H1 (cell line): ENCODE data around the gene SLC7A11. TPM values are rescaled to one million over a fixed set of nuclear protein-coding genes. Genes with fewer than 3 reads are reported as not detected.

Source experiments
- CTCF ChIA-PET: fragments of 300-600 bp; sonication (Branson Sonifier 250); formaldehyde crosslinking; loops from one replicate; lab custom pipeline; 2021; ENCODE audit not compliant: partially characterized antibody; lab: Charles Lee
- POLR2A ChIA-PET: fragments of 300-600 bp; sonication (Branson Sonifier 250); formaldehyde crosslinking; loops from one replicate; lab custom pipeline; 2021; ENCODE audit warnings: inconsistent platforms; ENCODE audit not compliant: partially characterized antibody; lab: Charles Lee
- DNase-seq, 2 experiments: peaks; one replicate each; pipeline versions ENCODE4 v3.0.0 to v3.0.0-alpha.2; 2010 to 2022; ENCODE audit warnings: low spot score in 2 of 2, low read depth in 1 of 2, mixed read lengths in 1 of 2
- FAIRE-seq: peaks from 2 replicates; lab custom pipeline; 2011; peaks lifted over from hg19 to GRCh38; lab: Jason Lieb, UNC
- H2AFZ ChIP-seq: 2 replicates; pipeline ENCODE4 v1.8.1; 2012; ENCODE audit warnings: low read length, inconsistent platforms
- H2AK5ac ChIP-seq: 2 replicates; pipeline ENCODE4 v1.6.1; 2013; ENCODE audit warnings: low read depth, low read length
- H2BK120ac ChIP-seq: replicated peaks from 2 replicates; pipeline ENCODE3; 2013; ENCODE audit warnings: low read depth, low read length, inconsistent platforms
- H2BK12ac ChIP-seq: 2 replicates; pipeline ENCODE4 v1.6.1; 2013; ENCODE audit warnings: low read depth, low read length
- H2BK15ac ChIP-seq: 2 replicates; pipeline ENCODE4 v1.6.1; 2013; ENCODE audit warnings: low read length
- H2BK20ac ChIP-seq: 2 replicates; pipeline ENCODE4 v1.6.1; 2013; ENCODE audit warnings: low read length
- H2BK5ac ChIP-seq: 2 replicates; pipeline ENCODE4 v1.6.1; 2013; ENCODE audit warnings: low read depth, low read length
- H3K14ac ChIP-seq: 2 replicates; pipeline ENCODE4 v1.6.1; 2013; ENCODE audit warnings: inconsistent platforms; ENCODE audit not compliant: insufficient read length
- H3K18ac ChIP-seq: 2 replicates; pipeline ENCODE4 v1.6.1; 2013; ENCODE audit warnings: low read length; ENCODE audit errors: extremely low read depth
- H3K23ac ChIP-seq: 2 replicates; pipeline ENCODE4 v1.6.1; 2013; ENCODE audit warnings: inconsistent platforms; ENCODE audit not compliant: insufficient read length
- H3K23me2 ChIP-seq: 2 replicates; pipeline ENCODE4 v1.6.1; 2013; ENCODE audit warnings: low read depth, low read length
- H3K27ac ChIP-seq: 2 replicates; pipeline ENCODE4 v1.6.1; 2011; ENCODE audit warnings: low read depth, low read length, inconsistent platforms
- H3K27me3 ChIP-seq, 4 experiments: replicated peaks in 1 of 4; 1 replicate in 1 of 4; 2 replicates in 3 of 4; pipeline versions ENCODE4 v1.6.1 to v1.8.1; 2011 to 2013; ENCODE audit warnings: low read length in 3 of 4, mild to moderate bottlenecking in 3 of 4, inconsistent platforms in 2 of 4, mixed read lengths in 2 of 4, moderate library complexity in 1 of 4; ENCODE audit not compliant: control insufficient read depth in 3 of 4, insufficient read depth in 3 of 4; ENCODE audit errors: extremely low read depth in 1 of 4
- H3K36me3 ChIP-seq, 4 experiments: 2 replicates each; pipeline versions ENCODE4 v1.6.1 to v1.8.1; 2011 to 2013; ENCODE audit warnings: mild to moderate bottlenecking in 4 of 4, low read length in 3 of 4, moderate library complexity in 2 of 4, control low read depth in 1 of 4, inconsistent platforms in 1 of 4; ENCODE audit not compliant: insufficient read depth in 4 of 4, control insufficient read depth in 2 of 4
- H3K4ac ChIP-seq: replicated peaks from 2 replicates; pipeline ENCODE3; 2013; ENCODE audit warnings: low read length, low read depth, mixed read lengths, inconsistent platforms; ENCODE audit not compliant: insufficient read length
- H3K4me1 ChIP-seq, 4 experiments: replicated peaks in 1 of 4; 1 replicate in 1 of 4; 2 replicates in 3 of 4; pipeline versions ENCODE4 v1.6.1 to v1.8.1; 2011 to 2013; ENCODE audit warnings: low read length in 3 of 4, inconsistent platforms in 2 of 4, mixed read lengths in 1 of 4; ENCODE audit not compliant: insufficient read depth in 4 of 4, control insufficient read depth in 3 of 4
- H3K4me2 ChIP-seq, 2 experiments: 2 replicates each; pipeline versions ENCODE4 v1.6.1 to v1.8.1; 2011 to 2013; ENCODE audit warnings: low read depth in 2 of 2, low read length in 2 of 2, control low read depth in 1 of 2, inconsistent platforms in 1 of 2, mild to moderate bottlenecking in 1 of 2; ENCODE audit not compliant: insufficient read depth in 1 of 2
- H3K4me3 ChIP-seq, 4 experiments: fragments of 200-600, 300-600 bp in 1 of 4; sonication (generic), shearing (Covaris generic), sonication (Bioruptor Twin) in 1 of 4; 2 replicates each; pipeline versions ENCODE4 v1.5.1 to v1.8.1; 2011 to 2016; ENCODE audit warnings: low read length in 4 of 4, low read depth in 3 of 4, control low read depth in 2 of 4, inconsistent platforms in 2 of 4, mild to moderate bottlenecking in 2 of 4, mixed read lengths in 1 of 4, moderate library complexity in 1 of 4; ENCODE audit not compliant: insufficient read depth in 2 of 4; ENCODE audit errors: extremely low read depth in 1 of 4
- H3K56ac ChIP-seq: replicated peaks from 2 replicates; pipeline ENCODE3; 2013; ENCODE audit warnings: low read depth, mild to moderate bottlenecking, mixed read lengths, low read length, inconsistent platforms; ENCODE audit not compliant: insufficient read length
- H3K79me1 ChIP-seq: 2 replicates; pipeline ENCODE4 v1.6.1; 2013; ENCODE audit warnings: low read depth, low read length, control low read depth
- H3K79me2 ChIP-seq, 2 experiments: 2 replicates each; pipeline versions ENCODE4 v1.6.1 to v1.8.1; 2012 to 2013; ENCODE audit warnings: low read length in 2 of 2, mild to moderate bottlenecking in 2 of 2, inconsistent platforms in 1 of 2; ENCODE audit not compliant: insufficient read depth in 2 of 2, control insufficient read depth in 1 of 2
- H3K9ac ChIP-seq, 4 experiments: replicated peaks in 1 of 4; 1 replicate in 1 of 4; 2 replicates in 3 of 4; pipeline versions ENCODE4 v1.6.1 to v1.8.1; 2011 to 2013; ENCODE audit warnings: low read depth in 3 of 4, low read length in 3 of 4, control low read depth in 2 of 4, mild to moderate bottlenecking in 2 of 4, moderate library complexity in 2 of 4, inconsistent platforms in 1 of 4; ENCODE audit errors: extremely low read depth in 1 of 4
- H3K9me3 ChIP-seq, 2 experiments: 2 replicates each; pipeline versions ENCODE4 v1.6.1 to v1.8.1; 2012 to 2013; ENCODE audit warnings: mild to moderate bottlenecking in 2 of 2, moderate library complexity in 2 of 2, control low read depth in 1 of 2, inconsistent platforms in 1 of 2, low read depth in 1 of 2, low read length in 1 of 2, mixed read lengths in 1 of 2; ENCODE audit not compliant: insufficient read depth in 2 of 2
- H4K20me1 ChIP-seq, 2 experiments: replicated peaks in 1 of 2; 2 replicates each; pipeline versions ENCODE3 to v1.8.1; 2011 to 2013; ENCODE audit warnings: inconsistent platforms in 2 of 2, low read length in 2 of 2, mild to moderate bottlenecking in 1 of 2; ENCODE audit not compliant: insufficient read depth in 2 of 2, control insufficient read depth in 1 of 2
- H4K5ac ChIP-seq: 2 replicates; pipeline ENCODE4 v1.6.1; 2013; ENCODE audit warnings: low read length, low read depth, mixed read lengths, inconsistent platforms; ENCODE audit not compliant: insufficient read length
- H4K8ac ChIP-seq: 2 replicates; pipeline ENCODE4 v1.8.0; 2013; ENCODE audit warnings: mild to moderate bottlenecking, moderate library complexity, low read length, inconsistent platforms; ENCODE audit not compliant: insufficient read depth; ENCODE audit errors: extremely low read depth
- H4K91ac ChIP-seq: replicated peaks from 2 replicates; pipeline ENCODE3; 2013; ENCODE audit warnings: low read length, mixed read lengths, inconsistent platforms; ENCODE audit not compliant: insufficient read length
- BACH1 ChIP-seq: IDR thresholded peaks from 2 replicates; pipeline ENCODE4 v1.6.1; 2012; ENCODE audit warnings: low read length, improper control_type of control experiment
- GABPA ChIP-seq: IDR thresholded peaks from 2 replicates; pipeline ENCODE4 v1.6.1; 2011; ENCODE audit warnings: mild to moderate bottlenecking, low read length, moderate library complexity, borderline replicate concordance; ENCODE audit not compliant: insufficient read depth
- HDAC2 ChIP-seq, 2 experiments: fragments of 300-600 bp in 1 of 2; sonication (generic) in 1 of 2; IDR thresholded peaks; 2 replicates each; pipeline ENCODE4 v1.6.1; 2011 to 2012; ENCODE audit warnings: low read depth in 2 of 2, low read length in 2 of 2, mild to moderate bottlenecking in 2 of 2, moderate library complexity in 2 of 2, borderline replicate concordance in 1 of 2, inconsistent platforms in 1 of 2
- JUND ChIP-seq: IDR thresholded peaks from 2 replicates; pipeline ENCODE4 v1.6.1; 2011; ENCODE audit warnings: mild to moderate bottlenecking, improper control_type of control experiment, low read length
- NANOG ChIP-seq: IDR thresholded peaks from 2 replicates; pipeline ENCODE4 v1.6.1; 2011; ENCODE audit warnings: low read length, low read depth, mild to moderate bottlenecking, inconsistent platforms; ENCODE audit not compliant: insufficient read depth, poor library complexity, severe bottlenecking
- PHF8 ChIP-seq: fragments of 200-600 bp; sonication (generic); conservative IDR thresholded peaks from 2 replicates; pipeline ENCODE4 v1.7.1; 2012; ENCODE audit warnings: low read depth, mild to moderate bottlenecking, inconsistent platforms, low read length, moderate library complexity
- RXRA ChIP-seq: IDR thresholded peaks from 2 replicates; pipeline ENCODE4 v1.6.1; 2011; ENCODE audit warnings: low read depth, mild to moderate bottlenecking, low read length, moderate library complexity; ENCODE audit not compliant: insufficient read depth
- SIRT6 ChIP-seq: IDR thresholded peaks from one replicate; pipeline ENCODE4 v1.7.1; 2012; ENCODE audit warnings: low read length, inconsistent platforms
- SP2 ChIP-seq: IDR thresholded peaks from 2 replicates; pipeline ENCODE4 v1.6.1; 2012; ENCODE audit warnings: mild to moderate bottlenecking, low read length, inconsistent platforms
- TBP ChIP-seq: IDR thresholded peaks from 2 replicates; pipeline ENCODE4 v1.6.1; 2011; ENCODE audit warnings: low read depth, low read length, improper control_type of control experiment
- YY1 ChIP-seq: IDR thresholded peaks from 2 replicates; pipeline ENCODE4 v1.6.1; 2011; ENCODE audit warnings: low read depth, mild to moderate bottlenecking, low read length
- WGBS, 2 experiments: shearing (Covaris generic) in 1 of 2; methylation state at CpG; one replicate each; pipeline versions ENCODE4 v1.1.6 to v1.1.7; 2013 to 2015; ENCODE audit warnings: low lambda C conversion rate in 2 of 2, mixed read lengths in 2 of 2, inconsistent platforms in 1 of 2, low coverage in 1 of 2, missing lambda C conversion rate in 1 of 2; ENCODE audit not compliant: insufficient replicate concordance in 2 of 2, insufficient coverage in 1 of 2, insufficient read length in 1 of 2; ENCODE audit errors: extremely low coverage in 1 of 2, missing lambda C conversion rate in 1 of 2; 5-methylcytosine and 5-hydroxymethylcytosine counted together
- polyA plus RNA-seq, 7 experiments: library from polyadenylated mRNA; depleted of rRNA in 3 of 7; stranded (reverse) in 5 of 7; unstranded in 2 of 7; fragments of >200 nt in 5 of 7; fragments of 200-250 nt in 2 of 7; gene quantifications; 1 replicate in 5 of 7; 2 replicates in 1 of 7; 4 replicates in 1 of 7; pipeline versions ENCODE4 v1.2.1 to v1.2.3, GENCODE V29; 2011 to 2013; ENCODE audit warnings: missing spikeins in 2 of 7, mixed read lengths in 2 of 7
- total RNA-seq: library from RNA; stranded (reverse); fragmentation: NEBNext Ultra II Directional; extraction: Animal tissue kit (Norgen Biotek cat#: 25700); gene quantifications from 2 replicates; pipeline ENCODE4 v1.2.1, GENCODE V29; 2021
- TF ChIP-seq, protein P1 (sequence below): IDR thresholded peaks from 2 replicates; pipeline ENCODE4 v1.6.1; 2011; ENCODE audit warnings: low read length, improper control_type of control experiment

Gene SLC7A11
- total and polyA plus RNA-seq, 2 of the 8 experiments (the other 6 are each of a cell fraction or from before 2014, with no cell fraction given): 6.6 to 17.0 TPM

DNA sequence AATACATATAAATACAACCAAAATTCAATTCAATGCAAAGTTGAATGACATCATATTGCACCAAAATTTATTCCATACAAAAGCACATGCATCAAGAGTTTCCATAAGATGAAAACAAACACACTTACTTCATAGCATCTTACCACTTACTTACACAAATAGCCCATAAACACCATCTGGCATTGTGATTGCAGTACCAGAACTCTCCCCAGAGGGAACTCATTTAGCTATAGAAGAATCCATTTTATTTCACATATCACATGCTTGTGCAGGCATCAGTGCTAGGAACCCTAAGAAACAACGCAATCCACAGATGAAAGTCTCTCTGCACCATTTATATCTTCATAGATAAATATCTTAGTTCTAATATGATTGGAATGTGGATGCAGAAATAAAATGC is 77.9 kb downstream of the SLC7A11 start:
- TF ChIP-seq TBP (no peak), HDAC2 (IDR thresholded peaks at IDR 0.05; ENCODE audit: borderline replicate concordance in 1 of 2, low read depth in 2 of 2, low read length in 2 of 2) (no peak), RXRA (no peak), GABPA (no peak), PHF8 (no peak), SIRT6 (no peak), NANOG (no peak), YY1 (no peak), SP2 (no peak), BACH1 (no peak), JUND (no peak)
- TF ChIP-seq, protein P1, sequence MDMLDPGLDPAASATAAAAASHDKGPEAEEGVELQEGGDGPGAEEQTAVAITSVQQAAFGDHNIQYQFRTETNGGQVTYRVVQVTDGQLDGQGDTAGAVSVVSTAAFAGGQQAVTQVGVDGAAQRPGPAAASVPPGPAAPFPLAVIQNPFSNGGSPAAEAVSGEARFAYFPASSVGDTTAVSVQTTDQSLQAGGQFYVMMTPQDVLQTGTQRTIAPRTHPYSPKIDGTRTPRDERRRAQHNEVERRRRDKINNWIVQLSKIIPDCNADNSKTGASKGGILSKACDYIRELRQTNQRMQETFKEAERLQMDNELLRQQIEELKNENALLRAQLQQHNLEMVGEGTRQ: no peak
- TF ChIP-seq, all 59 proteins: peak for 0
- Histone ChIP-seq H2BK12ac (no peak overlapping the region), H2AFZ (no peak overlapping the region), H3K23me2 (no peaks in the 10 kb centered on the region), H2BK20ac (no peak overlapping the region), H4K20me1 (no peaks in the 10 kb centered on the region), H4K8ac (no peak overlapping the region), H2BK120ac (no peak overlapping the region), H3K9me3 (no peaks in the 10 kb centered on the region), H4K5ac (no peak overlapping the region), H3K18ac (no peak overlapping the region), H3K36me3 (peaks cover 0 to 4% (median 0%) of the 10 kb centered on the region in 4 experiments; a peak in 1 of 8 replicates), H2AK5ac (no peak overlapping the region), H3K23ac (no peak overlapping the region), H3K4ac (no peak overlapping the region), H3K27me3 (no peaks in the 10 kb centered on the region), H3K56ac (no peak overlapping the region), H3K4me2 (no peak overlapping the region), H3K4me1 (0 out of 7 replicates have a peak, but pooled peaks cover 0 to 4% (median under 1%) of the 10 kb centered on the region in 4 experiments), H4K91ac (no peak overlapping the region), H3K14ac (no peak overlapping the region), H2BK5ac (no peak overlapping the region), H3K27ac (no peak overlapping the region), H2BK15ac (no peak overlapping the region), H3K4me3 (no peak overlapping the region), H3K79me2 (no peaks in the 10 kb centered on the region), H3K9ac (no peak overlapping the region), H3K79me1 (no peaks in the 10 kb centered on the region)
- ChIA-PET CTCF (no interaction called here), POLR2A (interaction anchor here (1.4 kb wide), 1 partner anchor 56 kb away, joined by 3 read pairs; no protein-coding TSS in a partner anchor)
- WGBS, 2 experiments: 94% methylated on average over 1 of the region's 1 CpG; no CpG with 5 or more reads in 1 of the 2 experiments
- no peak for FAIRE-seq
- no peak for DNase-seq
